Adrenal gland (tissue), 12 donors: ENCODE measurements around the gene MLN. TPM values are rescaled to one million over a fixed set of nuclear protein-coding genes. Genes with fewer than 3 reads are reported as not detected.

Experiments used
- DNase-seq, 7 donors: peaks; one replicate each; pipeline ENCODE4 v3.0.0-alpha.2; 2019 to 2020
- H3K27ac ChIP-seq, 5 donors: fragments of 200-600 bp; sonication (generic) in 4 of 5; 1 replicate in 3 of 5; 2 replicates in 2 of 5; pipeline versions ENCODE4 v1.5.1 to v1.8.0; 2016 to 2020; ENCODE audit warnings: mild to moderate bottlenecking in 1 of 5
- H3K27me3 ChIP-seq: fragments of 200-600 bp; 2 replicates; pipeline ENCODE4 v1.8.0; 2021
- H3K36me3 ChIP-seq, 2 donors: fragments of 200-600 bp; replicated peaks in 1 of 2; 1 replicate in 1 of 2; 2 replicates in 1 of 2; pipeline versions ENCODE4 v1.5.1 to v1.8.0; 2018 to 2022
- H3K4me1 ChIP-seq, 2 donors: fragments of 200-600 bp; replicated peaks in 1 of 2; 1 replicate in 1 of 2; 2 replicates in 1 of 2; pipeline versions ENCODE4 v1.5.1 to v1.8.0; 2018 to 2021
- H3K4me3 ChIP-seq, 4 donors: fragments of 200-600 bp; sonication (generic) in 3 of 4; one replicate each; pipeline ENCODE4 v1.5.1; 2016 to 2018
- H3K9me3 ChIP-seq, 3 donors: fragments of 200-600 bp; sonication (generic) in 1 of 3; replicated peaks in 1 of 3; 1 replicate in 2 of 3; 2 replicates in 1 of 3; pipeline versions ENCODE4 v1.5.1 to v1.8.0; 2016 to 2021
- CTCF ChIP-seq, 6 experiments: fragments of 450-650 bp in 4 of 6; fragments of 200-600 bp in 2 of 6; sonication (generic) in 1 of 6; IDR thresholded peaks; 1 replicate in 5 of 6; 2 replicates in 1 of 6; pipeline versions ENCODE4 v1.5.1 to v1.8.0; 2016 to 2021; ENCODE audit warnings: antibody characterized with exemption in 6 of 6, mild to moderate bottlenecking in 2 of 6, moderate library complexity in 1 of 6
- POLR2A ChIP-seq, 2 donors: fragments of 450-650 bp; IDR thresholded peaks; one replicate each; pipeline ENCODE4 v1.6.1; 2017; ENCODE audit warnings: antibody characterized with exemption in 2 of 2, mild to moderate bottlenecking in 2 of 2, moderate library complexity in 1 of 2
- WGBS, 4 donors: extraction: QIAGEN DNeasy Blood & Tissue Kit in 2 of 4; methylation state at CpG; one replicate each; pipeline versions ENCODE4 v1.1.5 to v1.1.7; 2013 to 2017; 5-methylcytosine and 5-hydroxymethylcytosine counted together
- intact Hi-C, 2 donors: fragments of 100-400 bp; cut with DNase I; formaldehyde crosslinking; loops; one replicate each; pipeline versions ENCODE4 v1.14.1 to v1.15.0; 2022 to 2023
- polyA plus RNA-seq, 3 donors: library from polyadenylated mRNA; stranded (reverse); fragments of 200-250 nt in 2 of 3; fragments of 350-450 nt in 1 of 3; fragmentation: Illumina TruSeq in 1 of 3; extraction: RNeasy Lipid Tissue Mini Kit (QIAGEN cat#74804) in 1 of 3; gene quantifications; one replicate each; pipeline ENCODE4 v1.2.3, GENCODE V29; 2013 to 2014
- total RNA-seq, 9 donors: library from RNA; depleted of rRNA in 4 of 9; stranded (reverse); fragments of >200 nt in 4 of 9; fragments of 120-200 nt in 1 of 9; fragmentation: NEBNext Ultra II Directional in 1 of 9; extraction: Animal tissue kit (Norgen Biotek cat#: 25700) in 1 of 9; gene quantifications; one replicate each; pipeline versions ENCODE4 v1.1.0 to v1.2.4, GENCODE V29; 2013 to 2023
- donor health status: healthy with polysubstance abuse.
- donor health status: Bipolar disorder and iron deficiency.
- donor health status: DM: yes; HTN: yes; CAD: no.
- donor health status: DM: no; HTN: no; CAD: no.
- donor health status: DM: no; HTN: no; CAD: no.
- donor health status: DM: yes; HTN: yes; CAD: no.

Gene MLN
- total and polyA plus RNA-seq, 12 donors, result not detected

- Histone ChIP-seq H3K27ac (no peak overlapping the region), H3K4me3 (no peak overlapping the region), H3K36me3 (no peaks in the 10 kb centered on the region), H3K4me1 (no peaks in the 10 kb centered on the region), H3K27me3 (peaks cover 8% of the 10 kb centered on the region), H3K9me3 (no peaks in the 10 kb centered on the region)
- no peak for DNase-seq
- WGBS, 4 donors, result 63 to 84% (median 78%) methylated on average over 12 to 14 of the region's 14 CpGs
- intact Hi-C loops, result no loop called here
- TF ChIP-seq CTCF (IDR thresholded peaks at IDR 0.05) (no peak), POLR2A (IDR thresholded peaks at IDR 0.05) (no peak)
These were observed 1.4 kb downstream of the MLN start for GRCh38 chr6:33802186-33802958.

DNA sequence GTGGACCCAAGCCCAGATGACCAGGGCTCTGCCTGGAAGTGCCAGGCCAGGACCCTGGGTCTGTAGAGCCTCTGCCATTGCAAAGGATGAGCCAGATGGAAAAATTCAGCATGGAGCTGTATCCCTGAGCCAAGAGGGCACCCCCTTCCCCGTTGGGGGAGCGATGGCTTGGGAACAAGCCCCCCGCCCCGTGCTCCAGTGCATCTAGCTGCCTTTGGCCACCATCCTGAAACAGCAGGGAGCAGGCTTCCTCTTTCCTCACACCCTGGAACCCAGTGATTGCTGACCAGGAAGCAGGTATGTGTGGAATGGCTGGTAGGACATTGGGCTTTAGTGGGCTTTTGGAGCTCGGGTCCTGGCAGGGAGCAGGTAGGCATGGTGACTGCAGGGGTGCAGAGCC is 2.2 kb downstream of the MLN start:
- Histone ChIP-seq H3K27me3 (peaks cover 6% of the 10 kb centered on the region), H3K9me3 (no peaks in the 10 kb centered on the region), H3K36me3 (no peaks in the 10 kb centered on the region), H3K4me3 (no peak overlapping the region), H3K4me1 (no peaks in the 10 kb centered on the region), H3K27ac (no peak overlapping the region)
- TF ChIP-seq POLR2A (IDR thresholded peaks at IDR 0.05) (no peak), CTCF (IDR thresholded peaks at IDR 0.05) (no peak)
- no peak for DNase-seq
- intact Hi-C loops, result no loop called here
- 76 to 92% (median 80%) methylated on average over 5 of the region's 5 CpGs; no CpG with 5 or more reads in 1 of the 4 donors for WGBS, 4 donors

DNA sequence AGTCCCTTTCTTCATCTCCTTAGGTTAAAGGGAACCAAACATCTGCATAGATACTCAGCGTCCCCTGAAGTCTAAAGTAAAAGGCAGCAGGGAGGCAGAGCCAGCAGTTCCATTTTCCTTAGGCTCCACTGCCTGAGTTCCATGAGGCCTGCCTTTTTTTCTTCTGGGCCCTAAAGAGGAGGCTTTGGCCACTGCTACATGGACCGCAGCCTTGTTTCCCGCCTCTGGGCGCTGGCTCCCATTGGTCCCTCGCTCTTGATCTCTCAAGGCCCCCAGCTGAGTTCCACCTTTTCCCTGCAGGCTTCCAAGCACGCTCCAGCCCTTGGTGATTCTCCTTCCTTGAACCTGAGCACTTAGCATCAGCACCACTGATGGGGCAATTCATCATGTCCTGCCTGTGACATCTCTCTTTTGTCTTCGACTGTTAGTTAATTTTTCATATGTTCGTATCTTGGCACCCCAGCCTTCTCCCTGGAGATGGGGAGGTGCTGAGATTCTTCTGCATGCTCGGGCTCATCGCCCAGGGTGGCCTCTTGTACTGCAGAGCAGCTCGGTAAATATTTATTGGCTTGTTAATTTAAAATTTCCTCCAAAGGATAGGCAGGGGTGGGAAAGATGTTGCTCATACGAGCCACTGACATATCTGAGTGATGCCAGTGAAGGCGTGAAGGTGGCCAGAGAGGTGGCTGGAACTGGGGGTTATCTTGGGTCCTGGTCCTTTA is 3.4 kb downstream of the MLN start:
- 88 to 92% (median 89%) methylated on average over 13 of the region's 13 CpGs for WGBS, 4 donors
- Histone ChIP-seq H3K27ac (no peak overlapping the region), H3K9me3 (no peaks in the 10 kb centered on the region), H3K27me3 (peaks cover 12% of the 10 kb centered on the region), H3K4me1 (no peaks in the 10 kb centered on the region), H3K36me3 (no peaks in the 10 kb centered on the region), H3K4me3 (no peak overlapping the region)
- intact Hi-C loops, result no loop called here
- TF ChIP-seq CTCF (IDR thresholded peaks at IDR 0.05), result no peak
- TF ChIP-seq POLR2A (IDR thresholded peaks at IDR 0.05), result no peak
- DNase-seq, result no peak

- H3K27me3 ChIP-seq, result peaks cover 10% of the 10 kb centered on the region
- H3K27ac ChIP-seq, result no peak overlapping the region
- no peak for DNase-seq
- intact Hi-C loops, result no loop called here
- no peaks in the 10 kb centered on the region for H3K36me3 ChIP-seq
- H3K4me3 ChIP-seq, result no peak overlapping the region
- TF ChIP-seq POLR2A (IDR thresholded peaks at IDR 0.05), result no peak
- TF ChIP-seq CTCF (IDR thresholded peaks at IDR 0.05), result no peak
- 37 to 60% (median 57%) methylated on average over 2 to 4 of the region's 4 CpGs for WGBS, 4 donors
- no peaks in the 10 kb centered on the region for H3K4me1 ChIP-seq
- no peaks in the 10 kb centered on the region for H3K9me3 ChIP-seq
These were observed 4.2 kb downstream of the MLN start for GRCh38 chr6:33799454-33800113.
